ENCODE data around the gene POLA1.

- TF ChIP-seq POLR2AphosphoS5 (IDR thresholded peaks at IDR 0.05) (no peak), CTCF (IDR thresholded peaks at IDR 0.05; ENCODE audit: poor library complexity, severe bottlenecking) (no peak), RAD21 (conservative IDR thresholded peaks at IDR 0.05) (no peak), EP300 (conservative IDR thresholded peaks at IDR 0.05; ENCODE audit: poor library complexity, severe bottlenecking) (no peak), MXI1 (conservative IDR thresholded peaks at IDR 0.05; ENCODE audit: poor library complexity, severe bottlenecking) (no peak), SMC3 (conservative IDR thresholded peaks at IDR 0.05; ENCODE audit: poor library complexity) (no peak), EZH2 (IDR thresholded peaks at IDR 0.05; ENCODE audit: borderline replicate concordance, insufficient read depth, low read length, poor library complexity, severe bottlenecking) (no peak), TAF1 (IDR thresholded peaks at IDR 0.05; ENCODE audit: low read depth) (no peak)
- TF ChIP-seq, protein P1, sequence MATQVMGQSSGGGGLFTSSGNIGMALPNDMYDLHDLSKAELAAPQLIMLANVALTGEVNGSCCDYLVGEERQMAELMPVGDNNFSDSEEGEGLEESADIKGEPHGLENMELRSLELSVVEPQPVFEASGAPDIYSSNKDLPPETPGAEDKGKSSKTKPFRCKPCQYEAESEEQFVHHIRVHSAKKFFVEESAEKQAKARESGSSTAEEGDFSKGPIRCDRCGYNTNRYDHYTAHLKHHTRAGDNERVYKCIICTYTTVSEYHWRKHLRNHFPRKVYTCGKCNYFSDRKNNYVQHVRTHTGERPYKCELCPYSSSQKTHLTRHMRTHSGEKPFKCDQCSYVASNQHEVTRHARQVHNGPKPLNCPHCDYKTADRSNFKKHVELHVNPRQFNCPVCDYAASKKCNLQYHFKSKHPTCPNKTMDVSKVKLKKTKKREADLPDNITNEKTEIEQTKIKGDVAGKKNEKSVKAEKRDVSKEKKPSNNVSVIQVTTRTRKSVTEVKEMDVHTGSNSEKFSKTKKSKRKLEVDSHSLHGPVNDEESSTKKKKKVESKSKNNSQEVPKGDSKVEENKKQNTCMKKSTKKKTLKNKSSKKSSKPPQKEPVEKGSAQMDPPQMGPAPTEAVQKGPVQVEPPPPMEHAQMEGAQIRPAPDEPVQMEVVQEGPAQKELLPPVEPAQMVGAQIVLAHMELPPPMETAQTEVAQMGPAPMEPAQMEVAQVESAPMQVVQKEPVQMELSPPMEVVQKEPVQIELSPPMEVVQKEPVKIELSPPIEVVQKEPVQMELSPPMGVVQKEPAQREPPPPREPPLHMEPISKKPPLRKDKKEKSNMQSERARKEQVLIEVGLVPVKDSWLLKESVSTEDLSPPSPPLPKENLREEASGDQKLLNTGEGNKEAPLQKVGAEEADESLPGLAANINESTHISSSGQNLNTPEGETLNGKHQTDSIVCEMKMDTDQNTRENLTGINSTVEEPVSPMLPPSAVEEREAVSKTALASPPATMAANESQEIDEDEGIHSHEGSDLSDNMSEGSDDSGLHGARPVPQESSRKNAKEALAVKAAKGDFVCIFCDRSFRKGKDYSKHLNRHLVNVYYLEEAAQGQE (IDR thresholded peaks at IDR 0.05; ENCODE audit: borderline replicate concordance): no peak
Measured at GRCh38 chrX:25039036-25039435, 345.3 kb downstream of the POLA1 start.
